Hepatocyte (in vitro differentiated cells): ENCODE measurements around the gene CCER1.

Experiments
- EZH2 ChIP-seq: fragments of 200-600 bp; sonication (generic); IDR thresholded peaks from 2 replicates; pipeline ENCODE4 v1.6.1; 2016; ENCODE audit warnings: antibody characterized with exemption, mild to moderate bottlenecking, borderline replicate concordance
- TF ChIP-seq, protein P1 (sequence below): fragments of 200-600 bp; sonication (generic); IDR thresholded peaks from 2 replicates; pipeline ENCODE4 v1.5.1; 2016; ENCODE audit warnings: antibody characterized with exemption, mild to moderate bottlenecking; ENCODE audit not compliant: poor library complexity

DNA sequence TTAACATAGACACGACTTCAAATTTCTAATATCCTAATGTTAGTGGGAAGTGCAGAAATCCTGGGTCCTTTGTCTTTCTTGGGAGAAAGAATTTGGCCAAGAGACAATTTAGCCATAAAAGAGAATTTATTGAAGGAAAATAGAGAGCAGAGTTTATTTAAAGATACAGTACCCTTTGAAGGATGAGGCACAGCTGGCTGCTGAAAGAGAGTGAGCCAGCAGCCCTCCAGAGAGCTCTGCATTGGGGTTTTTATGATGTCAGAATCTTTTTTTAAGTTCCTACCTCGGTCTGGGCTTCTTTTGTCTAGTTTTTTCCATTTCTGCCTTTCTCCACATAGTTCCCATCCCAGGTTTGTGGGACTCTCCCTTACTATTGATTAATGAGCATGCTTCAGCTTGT lies 37.5 kb downstream of the CCER1 start:
- TF ChIP-seq, protein P1, sequence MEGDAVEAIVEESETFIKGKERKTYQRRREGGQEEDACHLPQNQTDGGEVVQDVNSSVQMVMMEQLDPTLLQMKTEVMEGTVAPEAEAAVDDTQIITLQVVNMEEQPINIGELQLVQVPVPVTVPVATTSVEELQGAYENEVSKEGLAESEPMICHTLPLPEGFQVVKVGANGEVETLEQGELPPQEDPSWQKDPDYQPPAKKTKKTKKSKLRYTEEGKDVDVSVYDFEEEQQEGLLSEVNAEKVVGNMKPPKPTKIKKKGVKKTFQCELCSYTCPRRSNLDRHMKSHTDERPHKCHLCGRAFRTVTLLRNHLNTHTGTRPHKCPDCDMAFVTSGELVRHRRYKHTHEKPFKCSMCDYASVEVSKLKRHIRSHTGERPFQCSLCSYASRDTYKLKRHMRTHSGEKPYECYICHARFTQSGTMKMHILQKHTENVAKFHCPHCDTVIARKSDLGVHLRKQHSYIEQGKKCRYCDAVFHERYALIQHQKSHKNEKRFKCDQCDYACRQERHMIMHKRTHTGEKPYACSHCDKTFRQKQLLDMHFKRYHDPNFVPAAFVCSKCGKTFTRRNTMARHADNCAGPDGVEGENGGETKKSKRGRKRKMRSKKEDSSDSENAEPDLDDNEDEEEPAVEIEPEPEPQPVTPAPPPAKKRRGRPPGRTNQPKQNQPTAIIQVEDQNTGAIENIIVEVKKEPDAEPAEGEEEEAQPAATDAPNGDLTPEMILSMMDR: no peak
- no peak for TF ChIP-seq EZH2
